H1 (cell line): ENCODE data around the gene C1orf21. TPM values are rescaled to one million over a fixed set of nuclear protein-coding genes. Genes with fewer than 3 reads are reported as not detected.

ENCODE experiments used
- CEBPB ChIP-seq: IDR thresholded peaks from 2 replicates; pipeline ENCODE4 v1.6.1; 2012; ENCODE audit warnings: low read depth, low read length
- CHD2 ChIP-seq: IDR thresholded peaks from 2 replicates; pipeline ENCODE4 v1.6.1; 2012; ENCODE audit warnings: low read length, improper control_type of control experiment
- CHD7 ChIP-seq: fragments of 300-600 bp; sonication (generic); IDR thresholded peaks from 2 replicates; pipeline ENCODE4 v1.7.1; 2012; ENCODE audit warnings: low read length, moderate library complexity, mild to moderate bottlenecking, inconsistent platforms; ENCODE audit not compliant: insufficient replicate concordance
- CREB1 ChIP-seq: IDR thresholded peaks from 2 replicates; pipeline ENCODE4 v1.6.1; 2012; ENCODE audit warnings: inconsistent platforms
- CTBP2 ChIP-seq: IDR thresholded peaks from 2 replicates; pipeline ENCODE4 v1.7.0; 2011; ENCODE audit warnings: borderline replicate concordance, mild to moderate bottlenecking, moderate library complexity, mixed read lengths, low read length; ENCODE audit not compliant: insufficient read depth, insufficient read length
- HDAC6 ChIP-seq: IDR thresholded peaks from one replicate; pipeline ENCODE4 v1.7.1; 2012; ENCODE audit warnings: low read depth, mild to moderate bottlenecking, inconsistent platforms, low read length, moderate library complexity
- KDM5A ChIP-seq: fragments of 200-600 bp; IDR thresholded peaks from 2 replicates; pipeline ENCODE4 v1.7.1; 2012; ENCODE audit warnings: mild to moderate bottlenecking, low read length, inconsistent platforms, mixed read lengths
- NRF1 ChIP-seq: IDR thresholded peaks from 2 replicates; pipeline ENCODE4 v1.6.1; 2011; ENCODE audit warnings: mild to moderate bottlenecking, low read depth, low read length, improper control_type of control experiment
- RBBP5 ChIP-seq: IDR thresholded peaks from 2 replicates; pipeline ENCODE4 v1.7.1; 2012; ENCODE audit warnings: low read depth, mild to moderate bottlenecking, inconsistent platforms, low read length, moderate library complexity, borderline replicate concordance
- TCF12 ChIP-seq: IDR thresholded peaks from 2 replicates; pipeline ENCODE4 v1.6.1; 2011; ENCODE audit warnings: low read depth, mild to moderate bottlenecking, low read length
- USF2 ChIP-seq: IDR thresholded peaks from 2 replicates; pipeline ENCODE4 v1.6.1; 2011; ENCODE audit warnings: low read length, improper control_type of control experiment
- polyA plus RNA-seq, 7 experiments: library from polyadenylated mRNA; depleted of rRNA in 3 of 7; stranded (reverse) in 5 of 7; unstranded in 2 of 7; fragments of >200 nt in 5 of 7; fragments of 200-250 nt in 2 of 7; gene quantifications; 1 replicate in 5 of 7; 2 replicates in 1 of 7; 4 replicates in 1 of 7; pipeline versions ENCODE4 v1.2.1 to v1.2.3, GENCODE V29; 2011 to 2013; ENCODE audit warnings: missing spikeins in 2 of 7, mixed read lengths in 2 of 7
- total RNA-seq: library from RNA; stranded (reverse); fragmentation: NEBNext Ultra II Directional; extraction: Animal tissue kit (Norgen Biotek cat#: 25700); gene quantifications from 2 replicates; pipeline ENCODE4 v1.2.1, GENCODE V29; 2021

C1orf21 gene
- total and polyA plus RNA-seq, 2 of the 8 experiments (the other 6 are each of a cell fraction or from before 2014, with no cell fraction given) = 16.6 to 51.0 TPM

- no peak for TF ChIP-seq CHD7
- TF ChIP-seq NRF1 = no peak
- no peak for TF ChIP-seq TCF12
- TF ChIP-seq CEBPB = no peak
- no peak for TF ChIP-seq KDM5A
- no peak for TF ChIP-seq RBBP5
- TF ChIP-seq CREB1 = no peak
- no peak for TF ChIP-seq HDAC6
- TF ChIP-seq USF2 = no peak
- TF ChIP-seq CTBP2 = no peak
- no peak for TF ChIP-seq CHD2
Observed at GRCh38 chr1:184518736-184519357, 132.0 kb downstream of the C1orf21 start (continued).
